GM12873 (cell line): ENCODE measurements around the gene CPLANE1.

Source experiments
- TF ChIP-seq, protein P1 (sequence below): IDR thresholded peaks from 2 replicates; pipeline ENCODE4 v1.5.1; 2012; ENCODE audit warnings: low read depth, mild to moderate bottlenecking, moderate library complexity, low read length, control low read depth; ENCODE audit not compliant: insufficient read depth; ENCODE audit errors: missing control alignments

Gene CPLANE1

GRCh38 chr5:37248970-37249814 is at the start of gene CPLANE1:
TSS of gene CPLANE1 (minus strand) at chr5:37249376. CDS start at chr5:37247698, 1,678 bp downstream.
- TF ChIP-seq, protein P1, sequence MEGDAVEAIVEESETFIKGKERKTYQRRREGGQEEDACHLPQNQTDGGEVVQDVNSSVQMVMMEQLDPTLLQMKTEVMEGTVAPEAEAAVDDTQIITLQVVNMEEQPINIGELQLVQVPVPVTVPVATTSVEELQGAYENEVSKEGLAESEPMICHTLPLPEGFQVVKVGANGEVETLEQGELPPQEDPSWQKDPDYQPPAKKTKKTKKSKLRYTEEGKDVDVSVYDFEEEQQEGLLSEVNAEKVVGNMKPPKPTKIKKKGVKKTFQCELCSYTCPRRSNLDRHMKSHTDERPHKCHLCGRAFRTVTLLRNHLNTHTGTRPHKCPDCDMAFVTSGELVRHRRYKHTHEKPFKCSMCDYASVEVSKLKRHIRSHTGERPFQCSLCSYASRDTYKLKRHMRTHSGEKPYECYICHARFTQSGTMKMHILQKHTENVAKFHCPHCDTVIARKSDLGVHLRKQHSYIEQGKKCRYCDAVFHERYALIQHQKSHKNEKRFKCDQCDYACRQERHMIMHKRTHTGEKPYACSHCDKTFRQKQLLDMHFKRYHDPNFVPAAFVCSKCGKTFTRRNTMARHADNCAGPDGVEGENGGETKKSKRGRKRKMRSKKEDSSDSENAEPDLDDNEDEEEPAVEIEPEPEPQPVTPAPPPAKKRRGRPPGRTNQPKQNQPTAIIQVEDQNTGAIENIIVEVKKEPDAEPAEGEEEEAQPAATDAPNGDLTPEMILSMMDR, result no peak

GRCh38 chr5:37283214-37283820 is 34.1 kb upstream of the CPLANE1 start:
- TF ChIP-seq, protein P1, result no peak

DNA sequence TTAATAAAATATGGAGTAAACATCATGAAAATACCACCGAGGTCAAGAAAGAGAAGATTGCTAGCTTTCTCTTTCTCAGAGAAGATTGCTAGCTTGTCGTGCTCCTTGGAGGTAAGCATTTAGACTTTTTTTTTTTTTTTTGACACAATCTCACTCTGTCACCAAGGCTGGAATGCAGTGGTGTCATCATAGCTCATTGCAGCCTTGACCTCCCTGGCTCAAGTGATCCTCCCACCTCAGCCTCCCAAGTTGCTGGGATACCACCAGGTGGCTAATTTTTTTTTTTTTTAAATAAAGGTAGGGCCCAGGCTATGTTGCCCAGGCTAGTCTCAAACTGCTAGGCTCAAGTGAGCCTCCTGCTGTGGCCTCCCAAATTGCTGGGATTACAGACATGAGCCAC is 26.3 kb upstream of the CPLANE1 start:
- TF ChIP-seq, protein P1, result no peak

DNA sequence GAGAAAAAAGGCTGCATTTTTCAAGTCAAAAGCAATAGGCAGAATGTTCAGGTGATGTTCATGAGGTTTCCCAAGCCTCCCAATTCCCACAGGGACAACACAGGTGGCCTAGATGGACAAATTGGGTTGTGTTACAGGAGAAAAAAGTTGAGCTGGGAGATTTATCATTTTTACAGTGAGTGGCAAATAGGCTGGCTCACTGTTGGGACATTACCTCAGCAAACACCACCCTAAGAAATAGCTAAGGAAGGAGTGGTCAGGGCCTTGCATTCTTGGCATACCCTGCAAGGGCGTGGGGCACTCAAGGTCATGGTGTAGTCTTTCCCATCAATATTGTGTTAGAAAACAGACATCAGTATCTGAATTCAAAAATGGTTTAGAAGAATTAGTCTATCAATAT is 23.3 kb upstream of the CPLANE1 start:
- TF ChIP-seq, protein P1, result no peak

DNA sequence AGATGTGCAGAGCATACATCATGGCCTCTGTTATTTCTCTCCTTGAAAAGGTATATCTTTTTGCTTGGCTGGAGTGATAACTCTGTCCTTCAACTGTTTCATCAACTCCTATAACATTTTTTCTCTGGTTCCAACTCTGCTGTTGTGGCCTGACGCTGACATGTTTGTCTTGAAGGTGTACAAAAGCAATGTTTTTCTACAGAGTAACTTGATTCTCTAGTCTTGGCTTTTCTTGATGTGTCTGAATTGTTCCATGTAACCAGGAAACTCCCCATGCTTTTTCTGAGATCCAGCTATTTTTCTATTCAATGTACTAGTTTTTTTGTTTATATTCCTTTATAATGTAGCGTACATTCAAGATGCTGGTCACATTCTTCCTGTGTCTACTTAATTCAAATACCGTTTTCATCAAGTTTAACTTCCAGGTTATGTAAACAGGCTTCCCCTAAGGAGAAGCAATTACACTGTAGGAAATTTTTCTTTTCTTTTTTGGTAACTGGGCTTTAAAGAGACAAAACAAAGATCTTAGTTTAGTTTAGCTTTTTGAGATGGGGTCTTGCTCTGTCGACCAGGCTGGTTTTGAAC is 6.7 kb upstream of the CPLANE1 start:
- TF ChIP-seq, protein P1, result no peak

GRCh38 chr5:37254581-37254980 is 5.4 kb upstream of the CPLANE1 start:
- TF ChIP-seq, protein P1, result no peak

GRCh38 chr5:37251665-37252064 is 2.5 kb upstream of the CPLANE1 start:
- TF ChIP-seq, protein P1, result no peak
